Right ventricle myocardium superior (tissue), 1 donor: ENCODE measurements around the gene BZW2. TPM values are rescaled to one million over a fixed set of nuclear protein-coding genes. Genes with fewer than 3 reads are reported as not detected.

ENCODE experiments used
- ATAC-seq: fragments of 200-7000 bp; cut with Tn5 transposase; one replicate; pipeline ENCODE4 v1.9.1; 2020; ENCODE audit warnings: mild to moderate bottlenecking; ENCODE audit not compliant: poor library complexity
- DNase-seq: peaks from one replicate; pipeline ENCODE4 v3.0.0-alpha.2; 2020
- intact Hi-C: fragments of 100-400 bp; cut with DNase I; formaldehyde crosslinking; loops from one replicate; pipeline ENCODE4 v1.11.2; 2022
- total RNA-seq: library from RNA; stranded (reverse); fragmentation: NEBNext Ultra II Directional; extraction: Animal tissue kit (Norgen Biotek cat#: 25700); gene quantifications from one replicate; pipeline ENCODE4 v1.2.1, GENCODE V29; 2021
- donor health status: DM: no; HTN: yes; CAD: no; lungs with severe emphysema.

Gene BZW2
- total RNA-seq, 1 donor from 2014 or later: 359 TPM

GRCh38 chr7:16697507-16698199 is 51.7 kb downstream of the BZW2 start:
- no peak for ATAC-seq
- DNase-seq: no peak
- intact Hi-C loops: loop anchor here (5.0 kb wide), 1 partner anchor 220 kb away; no protein-coding TSS in a partner anchor

- intact Hi-C loops: loop anchor here (5.0 kb wide), 1 partner anchor 219 kb away; no protein-coding TSS in a partner anchor
- ATAC-seq (no peak), DNase-seq (no peak)
Observed at GRCh38 chr7:16698200-16698905, 52.4 kb downstream of the BZW2 start.

- ATAC-seq (no peak), DNase-seq (no peak)
- intact Hi-C loops: no loop called here
Observed at GRCh38 chr7:16702441-16702840, 56.5 kb downstream of the BZW2 start.

GRCh38 chr7:16708511-16708910 is 62.5 kb downstream of the BZW2 start:
- intact Hi-C loops: no loop called here

GRCh38 chr7:16708980-16709379 is 63.0 kb downstream of the BZW2 start:
- intact Hi-C loops: no loop called here
- ATAC-seq (peak; percentile 31), DNase-seq (no peak)

More at GRCh38 chr7:16708511-16708910, 62.5 kb downstream of the BZW2 start:
- DNase-seq: no peak
- no peak for ATAC-seq

GRCh38 chr7:16710651-16711050 is 64.7 kb downstream of the BZW2 start:
- no peak for ATAC-seq
- intact Hi-C loops: no loop called here
- no peak for DNase-seq

- no peak for DNase-seq
- intact Hi-C loops: no loop called here
- no peak for ATAC-seq
Observed at GRCh38 chr7:16711730-16712129, 65.7 kb downstream of the BZW2 start.

GRCh38 chr7:16712916-16713315 is 66.9 kb downstream of the BZW2 start:
- no peak for DNase-seq
- intact Hi-C loops: no loop called here
- no peak for ATAC-seq

GRCh38 chr7:16715928-16716327 is 69.9 kb downstream of the BZW2 start:
- ATAC-seq (no peak), DNase-seq (no peak)
- intact Hi-C loops: no loop called here

GRCh38 chr7:16718111-16718656 is 72.2 kb downstream of the BZW2 start:
- DNase-seq (no peak), ATAC-seq (no peak)
- intact Hi-C loops: no loop called here

- DNase-seq: no peak
- ATAC-seq: no peak
- intact Hi-C loops: no loop called here
Observed at GRCh38 chr7:16719699-16720098, 73.7 kb downstream of the BZW2 start.

GRCh38 chr7:16721541-16721940 is 75.6 kb downstream of the BZW2 start:
- intact Hi-C loops: no loop called here
- DNase-seq: no peak
- no peak for ATAC-seq

GRCh38 chr7:16724344-16724743 is 78.4 kb downstream of the BZW2 start:
- ATAC-seq: no peak
- DNase-seq: no peak
- intact Hi-C loops: no loop called here

GRCh38 chr7:16726189-16726588 is 80.2 kb downstream of the BZW2 start:
- DNase-seq (no peak), ATAC-seq (no peak)
- intact Hi-C loops: no loop called here

GRCh38 chr7:16727736-16728135 is 81.8 kb downstream of the BZW2 start:
- DNase-seq (no peak), ATAC-seq (no peak)
- intact Hi-C loops: no loop called here

GRCh38 chr7:16728811-16729210 is 82.8 kb downstream of the BZW2 start:
- ATAC-seq (no peak), DNase-seq (no peak)
- intact Hi-C loops: no loop called here

GRCh38 chr7:16729541-16729940 is 83.6 kb downstream of the BZW2 start:
- intact Hi-C loops: no loop called here
- DNase-seq (no peak), ATAC-seq (no peak)

GRCh38 chr7:16730937-16731336 is 85.0 kb downstream of the BZW2 start:
- ATAC-seq (no peak), DNase-seq (no peak)
- intact Hi-C loops: no loop called here

GRCh38 chr7:16732828-16733227 is 86.8 kb downstream of the BZW2 start:
- DNase-seq (no peak), ATAC-seq (no peak)
- intact Hi-C loops: no loop called here

GRCh38 chr7:16734148-16734726 is 88.3 kb downstream of the BZW2 start:
- intact Hi-C loops: no loop called here
- peak; percentile 27 for ATAC-seq
- no peak for DNase-seq
